Endometrial microvascular endothelial cells (primary cell): ENCODE measurements around the gene ESPNL. TPM values are rescaled to one million over a fixed set of nuclear protein-coding genes. Genes with fewer than 3 reads are reported as not detected.

Experiments used
- in situ Hi-C: cut with HindIII; loops from 2 replicates; pipeline ENCODE4 v1.10.0; 2017; ENCODE audit warnings: low sequenced_read_pairs, low pct_unique_long_range_greater_than_20kb; ENCODE audit errors: inconsistent ontology term
- total RNA-seq: library from RNA; depleted of rRNA; stranded (reverse); fragments of >200 nt; gene quantifications from one replicate; pipeline ENCODE4 v1.2.3, GENCODE V29; 2015; ENCODE audit errors: inconsistent ontology term

Gene ESPNL
- total RNA-seq, 1 donor from 2014 or later, result not detected

GRCh38 chr2:238146884-238147544 is 46.9 kb downstream of the ESPNL start:
- in situ Hi-C loops, result no loop called here

- in situ Hi-C loops, result no loop called here
These were observed 48.8 kb downstream of the ESPNL start for GRCh38 chr2:238148981-238149380.

- in situ Hi-C loops, result no loop called here
These were observed 49.9 kb downstream of the ESPNL start for GRCh38 chr2:238149841-238150572.

GRCh38 chr2:238150686-238151085 is 50.5 kb downstream of the ESPNL start:
- in situ Hi-C loops, result no loop called here

GRCh38 chr2:238151205-238151604 is 51.1 kb downstream of the ESPNL start:
- in situ Hi-C loops, result no loop called here

GRCh38 chr2:238151628-238152235 is 51.6 kb downstream of the ESPNL start:
- in situ Hi-C loops, result no loop called here

- in situ Hi-C loops, result no loop called here
These were observed 52.9 kb downstream of the ESPNL start for GRCh38 chr2:238152771-238153688.

GRCh38 chr2:238154570-238154969 is 54.4 kb downstream of the ESPNL start:
- in situ Hi-C loops, result no loop called here

- in situ Hi-C loops, result no loop called here
These were observed 55.1 kb downstream of the ESPNL start for GRCh38 chr2:238155051-238155760.

- in situ Hi-C loops, result no loop called here
These were observed 55.9 kb downstream of the ESPNL start for GRCh38 chr2:238155761-238156694.

- in situ Hi-C loops, result no loop called here
These were observed 57.4 kb downstream of the ESPNL start for GRCh38 chr2:238157506-238158017.

- in situ Hi-C loops, result no loop called here
These were observed 57.9 kb downstream of the ESPNL start for GRCh38 chr2:238158018-238158508.

- in situ Hi-C loops, result no loop called here
These were observed 58.5 kb downstream of the ESPNL start, which contains the start of gene ERFE for GRCh38 chr2:238158509-238159070. Gene ERFE (plus strand): TSS chr2:238158970. CDS start chr2:238159008, 38 bp downstream.

GRCh38 chr2:238159071-238159539 is 59.0 kb downstream of the ESPNL start:
- in situ Hi-C loops, result no loop called here

- in situ Hi-C loops, result no loop called here
These were observed 59.6 kb downstream of the ESPNL start for GRCh38 chr2:238159661-238160205.
